Measurements from ENCODE around the gene GIGYF2.

The GIGYF2 gene

DNA sequence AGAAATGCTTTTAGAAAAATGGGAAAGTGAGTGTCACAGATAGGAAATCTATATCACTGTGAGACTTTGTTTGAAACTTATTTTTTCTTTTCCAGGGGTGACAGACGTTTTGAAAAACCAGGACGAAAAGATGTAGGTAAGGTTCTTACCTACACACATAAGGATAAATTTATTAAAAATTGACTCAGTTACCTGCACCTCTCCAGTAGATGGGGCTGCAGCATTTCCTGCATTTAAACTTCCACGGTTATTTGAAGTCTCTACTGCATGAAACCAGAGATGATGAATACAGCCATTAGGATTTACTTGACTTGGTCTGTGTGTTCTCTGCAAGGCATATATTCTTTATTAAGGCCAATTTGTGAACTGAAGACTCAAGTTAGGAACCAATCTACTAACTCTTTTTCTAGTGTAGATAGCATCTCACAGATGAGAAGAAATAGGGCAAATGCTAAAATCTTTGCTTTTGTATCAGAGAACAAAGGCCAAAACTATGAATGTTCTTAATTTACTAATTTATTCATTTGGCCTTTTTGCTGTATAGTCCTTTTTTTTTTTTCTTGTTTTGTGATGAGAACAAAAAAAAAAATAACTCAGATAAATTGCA is 64.3 kb downstream of the GIGYF2 start:
- DNase-seq, result peak; percentile 61

DNA sequence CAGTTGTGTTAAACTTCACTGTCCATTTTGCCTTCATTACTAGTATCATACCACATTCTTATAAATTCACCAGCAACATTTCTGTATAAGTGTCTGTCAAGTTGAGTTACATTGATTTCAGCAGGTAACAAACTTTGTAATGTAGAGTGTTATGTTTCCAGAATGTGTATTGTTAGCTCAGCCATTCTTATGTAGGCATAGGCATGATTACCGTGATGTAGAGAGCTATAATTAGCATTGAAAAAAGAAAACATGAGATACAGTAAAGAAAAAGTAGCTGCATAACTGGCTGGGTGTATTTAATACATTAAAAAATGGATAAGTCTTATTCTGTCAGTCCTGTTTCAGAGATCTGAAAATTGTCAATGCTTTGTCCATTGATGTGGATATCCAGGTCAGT is 70.7 kb downstream of the GIGYF2 start:
- DNase-seq, result no peak

DNA sequence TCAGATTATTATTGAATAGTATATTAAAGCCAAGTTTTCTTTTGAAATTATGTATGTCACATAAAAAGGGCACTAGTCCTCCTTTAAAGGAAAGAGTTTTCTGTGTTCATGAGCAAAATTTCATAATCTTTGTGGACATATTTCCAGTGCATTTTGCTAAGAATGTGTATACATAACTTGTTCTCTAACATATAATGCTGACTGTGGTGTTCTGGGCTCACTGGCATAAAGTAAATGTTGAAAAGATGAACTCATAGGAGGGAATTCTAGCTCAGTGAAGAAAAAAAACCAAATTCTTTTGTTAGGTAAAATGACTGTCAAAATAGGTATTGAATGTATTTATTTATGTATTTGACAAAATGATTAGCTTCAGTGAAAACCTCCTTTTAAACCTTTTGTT is 73.1 kb downstream of the GIGYF2 start:
- DNase-seq, result no peak

DNA sequence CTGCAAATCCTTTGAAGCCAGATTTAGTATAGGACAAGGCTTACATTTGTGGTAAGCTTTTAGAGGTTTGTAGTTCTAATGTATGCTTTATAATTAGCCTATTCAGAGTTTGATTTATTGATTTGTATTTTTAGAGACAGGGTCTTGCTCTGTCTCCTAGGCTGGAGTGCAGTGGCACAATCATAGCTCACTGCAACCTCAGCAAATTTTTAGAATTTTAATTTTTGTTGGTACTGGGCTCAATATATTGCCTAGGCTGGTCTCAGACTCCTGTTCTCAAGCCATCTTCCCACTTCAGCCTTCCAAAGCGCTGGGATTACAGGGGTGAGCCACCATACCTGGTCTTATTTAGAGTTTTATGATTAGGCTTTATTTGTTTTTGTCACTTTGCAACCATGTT is 74.7 kb downstream of the GIGYF2 start:
- no peak for DNase-seq

DNA sequence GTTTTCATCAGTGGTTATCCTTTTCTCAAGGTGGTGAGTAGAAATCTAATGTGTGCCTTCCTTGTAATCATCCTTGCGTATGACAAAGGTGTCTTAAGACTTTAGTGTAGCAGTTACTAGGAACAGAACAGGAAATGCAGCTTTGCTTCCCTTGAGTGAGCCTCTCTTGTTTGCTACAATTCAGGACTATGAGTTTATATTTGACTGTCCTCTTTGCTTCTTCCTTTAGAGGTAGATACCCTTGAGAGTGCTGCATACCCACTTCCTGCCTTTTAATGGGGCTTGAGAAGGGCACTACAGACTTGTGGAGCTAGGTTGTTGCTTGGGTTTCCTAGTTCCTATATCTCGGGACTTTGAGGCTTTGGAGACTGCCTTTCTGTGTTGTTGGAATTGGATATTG is 75.4 kb downstream of the GIGYF2 start:
- DNase-seq, result no peak

DNA sequence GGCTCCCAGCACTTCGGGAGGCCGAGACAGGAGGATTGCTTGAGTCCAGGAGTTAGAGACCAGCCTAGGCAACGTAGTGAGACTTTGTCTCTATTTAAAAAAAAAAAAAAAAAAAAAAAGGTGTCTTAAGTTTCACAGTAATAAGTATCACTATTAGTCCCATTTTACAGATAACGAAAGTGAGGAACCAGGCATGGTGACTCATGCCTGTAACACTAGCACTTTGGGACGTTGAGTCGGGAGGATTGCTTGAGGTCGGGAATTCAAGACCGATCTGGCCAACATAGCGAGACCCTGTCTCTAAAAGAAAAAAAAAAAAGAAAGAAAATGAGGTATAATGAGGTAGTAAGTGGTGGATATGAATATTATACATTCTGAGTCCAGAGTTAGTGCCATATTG is 76.7 kb downstream of the GIGYF2 start:
- no peak for DNase-seq

DNA sequence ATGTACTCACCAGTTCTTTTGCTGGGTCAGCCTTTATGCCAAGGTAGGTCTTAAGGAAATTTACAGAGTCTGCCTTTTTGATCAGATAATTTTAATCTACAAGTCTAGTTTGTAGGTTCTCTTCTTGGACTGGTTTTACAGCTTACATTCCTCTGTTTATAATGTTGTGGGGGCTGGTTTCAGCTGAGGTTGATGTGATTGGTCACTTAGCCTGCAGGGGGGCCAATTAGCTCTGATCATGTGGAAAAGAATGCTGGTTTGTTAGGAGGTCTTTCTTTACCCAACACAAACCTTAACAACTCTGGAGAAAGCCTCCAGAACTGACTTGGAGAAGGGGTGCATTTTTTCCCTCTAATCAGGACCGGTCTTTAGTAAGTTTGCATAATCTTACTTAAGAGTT is 79.3 kb downstream of the GIGYF2 start, which contains the start of gene KCNJ13:
KCNJ13 (minus strand) TSS at position 131 of the 400 bp plus-strand sequence. CDS start 5,203 bp downstream, outside the sequence.
- DNase-seq, result no peak

DNA sequence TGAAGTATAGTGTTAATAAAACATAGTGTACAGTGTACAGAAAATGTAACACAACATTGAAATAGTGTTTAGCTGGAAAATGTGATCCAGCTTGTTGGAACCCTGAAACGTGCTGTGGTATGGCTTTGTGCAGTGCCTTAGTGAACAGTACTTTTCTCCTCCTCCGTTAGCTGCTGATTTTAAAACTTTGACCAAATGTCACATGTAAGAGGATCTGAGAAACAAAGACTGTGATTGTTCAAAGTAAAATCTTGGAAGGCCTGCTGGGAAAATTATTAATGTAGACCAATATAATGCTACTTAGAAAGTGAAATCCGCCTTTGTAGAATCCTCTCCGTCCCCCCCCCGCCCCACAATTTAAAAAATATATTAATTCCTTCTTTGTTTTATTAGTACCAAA is 80.1 kb downstream of the GIGYF2 start:
- no peak for DNase-seq

DNA sequence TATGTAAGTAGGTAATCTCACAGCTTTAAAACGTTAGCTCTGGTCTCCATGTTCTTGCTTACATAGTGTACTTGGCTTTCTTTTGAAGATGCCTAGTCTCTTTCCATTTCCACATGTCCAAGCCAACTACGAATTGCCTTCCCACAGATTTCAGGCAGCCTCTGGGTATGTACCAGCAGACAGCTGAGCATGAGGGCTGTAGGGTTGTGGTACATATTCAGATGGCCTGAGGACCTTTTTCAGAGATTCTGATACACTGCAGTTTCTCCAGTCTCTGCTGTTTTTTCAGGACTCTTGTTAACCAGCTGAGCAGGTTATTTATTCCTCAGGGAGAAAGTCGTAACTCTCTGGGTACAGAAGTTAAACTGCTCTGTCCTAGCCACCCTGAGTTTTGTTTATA is 82.3 kb downstream of the GIGYF2 start:
- DNase-seq, result no peak

DNA sequence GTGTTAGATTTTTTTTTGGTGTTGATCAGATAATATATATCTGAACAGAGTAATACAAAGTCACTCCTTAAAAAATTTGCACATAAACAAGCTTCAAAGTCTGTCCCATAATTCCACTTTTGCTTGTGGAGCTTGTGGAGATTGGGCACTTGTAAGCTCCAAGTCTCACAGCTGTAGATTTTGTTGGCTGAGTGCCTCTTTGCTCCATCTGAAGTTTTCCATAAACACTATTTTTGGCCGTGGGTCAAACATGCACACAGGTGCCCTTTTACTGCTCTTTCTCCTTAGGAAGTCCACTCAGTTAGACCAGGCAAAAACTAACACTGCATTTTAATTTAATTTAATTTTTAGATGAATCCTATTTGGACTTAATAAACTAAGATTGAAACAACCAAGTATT is 82.8 kb downstream of the GIGYF2 start:
- no peak for DNase-seq

DNA sequence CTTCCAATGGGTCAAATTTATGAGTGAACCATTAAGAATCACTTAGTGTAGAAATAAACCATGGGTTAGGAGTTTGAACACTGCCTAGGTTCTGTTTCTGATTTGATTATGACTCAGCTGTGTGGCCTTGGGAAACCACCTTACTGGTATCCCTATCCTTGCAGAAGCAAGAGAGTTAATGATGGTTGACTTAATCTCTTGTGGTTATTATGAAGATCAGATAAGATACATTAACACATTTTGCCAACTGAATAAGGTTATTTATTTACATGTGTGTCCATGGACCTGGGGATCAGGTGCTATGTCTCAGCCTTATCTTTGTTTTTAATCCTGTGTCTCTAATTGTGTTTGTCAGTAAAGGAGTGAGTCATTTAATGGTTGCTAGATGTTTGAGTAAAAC is 84.6 kb downstream of the GIGYF2 start:
- peak; percentile 58 for DNase-seq

DNA sequence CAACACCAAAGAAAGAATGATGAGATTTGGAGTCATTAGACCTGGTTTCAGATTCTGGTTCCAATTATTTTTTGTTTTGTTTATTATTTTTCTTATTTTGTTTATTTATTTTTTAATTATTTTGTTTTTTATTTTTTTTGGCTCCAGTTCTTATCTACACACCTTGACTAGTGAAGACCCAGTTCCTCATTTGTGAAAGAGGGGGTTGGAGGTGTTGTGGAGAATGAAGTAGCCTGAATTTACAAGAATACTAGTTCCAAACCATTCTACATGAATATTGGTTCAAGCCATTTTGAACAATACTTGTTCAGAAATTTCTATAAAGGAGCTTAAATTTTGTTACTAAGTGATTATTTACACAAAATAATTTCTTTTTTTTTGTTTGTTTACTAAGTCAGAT is 86.1 kb downstream of the GIGYF2 start:
- DNase-seq, result no peak

DNA sequence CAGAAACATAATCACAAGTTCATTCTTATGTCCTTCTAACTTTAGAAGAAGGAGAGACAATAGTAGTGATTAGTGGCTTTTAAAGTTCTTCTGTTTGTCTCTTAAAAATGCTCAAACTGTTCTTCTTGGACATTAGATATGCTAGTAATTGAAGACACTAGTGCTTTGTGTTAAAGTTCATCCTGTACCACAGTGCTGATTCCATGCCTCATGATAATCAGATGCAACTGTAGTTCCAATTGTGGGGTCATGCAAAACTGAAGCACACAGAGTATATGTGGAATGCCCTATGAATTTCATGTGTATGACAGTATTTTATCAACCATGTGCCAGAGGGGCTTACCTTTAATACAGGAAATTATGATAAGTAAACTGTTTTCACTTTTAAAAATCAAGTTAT is 90.7 kb downstream of the GIGYF2 start:
- no peak for DNase-seq

DNA sequence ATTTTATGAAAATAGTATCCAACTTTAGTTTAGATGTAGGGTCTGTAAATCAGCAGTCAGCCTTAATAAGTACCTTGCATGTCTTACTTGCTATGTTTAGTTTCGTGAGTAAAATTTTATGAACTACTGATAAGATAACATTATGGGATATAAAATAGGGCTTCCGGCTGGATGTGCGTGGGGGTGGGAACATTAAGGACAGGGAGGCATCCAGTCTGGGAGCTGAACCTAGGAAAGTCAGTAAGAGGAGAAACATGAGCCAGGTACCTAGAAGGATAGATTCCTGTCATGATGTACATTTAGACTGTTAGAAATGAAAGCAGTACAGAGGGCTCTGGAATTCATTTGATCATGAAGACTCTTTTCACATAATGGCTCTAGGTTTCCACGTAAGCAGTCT is 92.0 kb downstream of the GIGYF2 start:
- no peak for DNase-seq

DNA sequence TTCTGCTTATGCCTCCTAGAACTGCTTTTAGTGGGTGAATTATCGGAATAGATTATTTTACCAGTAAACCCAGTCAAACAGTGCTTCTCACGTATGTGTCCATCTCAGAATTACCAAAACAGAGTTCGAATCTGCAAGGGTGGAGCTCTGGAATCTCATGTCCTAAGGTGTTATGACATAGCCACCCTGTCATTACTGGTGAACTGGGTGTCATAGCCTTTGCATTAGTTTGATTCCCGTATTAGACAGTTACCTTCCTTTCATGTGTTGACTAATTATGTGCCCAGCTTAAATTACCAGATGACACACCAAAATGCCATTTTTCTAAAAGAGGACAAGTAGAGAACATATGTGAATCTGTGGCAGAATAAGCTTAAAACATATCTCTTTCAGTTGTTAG is 94.4 kb downstream of the GIGYF2 start:
- DNase-seq, result no peak

DNA sequence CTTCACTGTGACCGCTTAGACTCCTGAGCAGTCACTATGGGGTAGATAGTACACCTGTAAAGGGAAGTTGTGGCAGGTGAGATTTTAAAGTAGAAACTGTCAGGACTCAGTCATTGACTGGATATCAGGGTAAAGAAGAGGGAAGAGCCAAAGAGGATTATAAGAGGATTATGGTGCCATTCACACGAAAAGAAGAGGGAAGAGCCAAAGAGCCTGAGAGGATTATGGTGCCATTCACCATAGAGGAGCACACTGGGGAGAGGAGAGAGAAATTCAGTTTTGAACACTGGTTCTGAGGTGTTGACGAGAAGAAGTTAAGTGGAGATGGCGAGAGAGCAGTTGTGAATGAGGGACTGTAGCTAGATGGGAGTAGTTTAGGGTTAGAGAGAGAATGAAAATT is 96.1 kb downstream of the GIGYF2 start:
- no peak for DNase-seq

DNA sequence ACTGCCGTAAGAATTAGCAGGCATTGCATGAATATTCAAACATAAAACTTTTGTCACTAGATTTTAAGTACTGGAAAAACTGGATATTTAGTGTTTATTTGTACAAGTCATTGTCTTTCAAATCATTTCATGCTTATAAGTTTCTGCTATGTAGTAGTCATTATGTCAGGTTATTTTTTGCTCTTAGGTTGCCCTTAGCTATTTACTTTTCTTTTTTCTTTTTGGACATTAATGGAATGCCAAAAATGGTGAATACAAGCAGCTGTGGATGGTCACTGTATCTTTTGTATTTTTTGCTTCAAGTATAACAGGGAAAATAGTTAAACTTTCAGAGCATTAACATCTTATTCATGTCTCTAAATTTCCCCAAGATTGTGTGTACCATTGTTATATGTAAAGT is 97.8 kb downstream of the GIGYF2 start:
- no peak for DNase-seq

DNA sequence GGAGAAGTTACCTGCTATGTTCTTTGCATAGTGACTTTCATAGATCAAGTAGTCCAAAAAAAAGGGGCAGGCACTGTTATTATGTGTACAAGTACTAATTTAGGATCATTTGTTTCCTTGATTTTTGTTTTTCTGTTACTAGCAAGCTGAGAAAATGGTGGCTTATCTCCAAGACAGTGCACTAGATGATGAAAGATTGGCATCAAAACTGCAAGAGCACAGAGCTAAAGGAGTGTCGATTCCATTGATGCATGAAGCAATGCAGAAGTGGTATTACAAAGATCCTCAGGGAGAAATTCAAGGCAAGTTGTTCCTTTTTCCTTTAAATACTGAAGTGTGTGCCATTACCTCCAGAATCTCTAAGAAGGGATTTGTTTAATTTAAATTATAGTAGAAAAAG is 98.8 kb downstream of the GIGYF2 start:
- DNase-seq, result no peak

DNA sequence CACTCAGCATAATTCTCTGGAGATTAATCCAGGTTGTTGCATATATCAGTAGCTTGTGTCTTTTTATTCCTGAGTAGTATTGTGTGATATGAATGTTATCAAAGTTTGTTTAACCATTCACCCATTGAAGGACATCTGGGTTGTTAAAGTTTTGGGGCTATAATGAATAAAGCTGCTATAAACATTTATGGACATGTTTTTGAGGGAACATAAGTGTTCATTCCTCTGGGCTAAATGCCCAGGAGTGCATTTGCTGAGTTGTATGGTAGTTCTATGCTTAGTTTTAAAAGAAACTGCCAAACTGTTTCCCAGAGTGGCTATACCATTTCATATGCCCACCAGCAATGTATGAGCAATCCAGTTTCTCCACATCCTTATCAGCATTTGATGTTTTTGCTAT is 101.1 kb downstream of the GIGYF2 start:
- DNase-seq, result no peak

DNA sequence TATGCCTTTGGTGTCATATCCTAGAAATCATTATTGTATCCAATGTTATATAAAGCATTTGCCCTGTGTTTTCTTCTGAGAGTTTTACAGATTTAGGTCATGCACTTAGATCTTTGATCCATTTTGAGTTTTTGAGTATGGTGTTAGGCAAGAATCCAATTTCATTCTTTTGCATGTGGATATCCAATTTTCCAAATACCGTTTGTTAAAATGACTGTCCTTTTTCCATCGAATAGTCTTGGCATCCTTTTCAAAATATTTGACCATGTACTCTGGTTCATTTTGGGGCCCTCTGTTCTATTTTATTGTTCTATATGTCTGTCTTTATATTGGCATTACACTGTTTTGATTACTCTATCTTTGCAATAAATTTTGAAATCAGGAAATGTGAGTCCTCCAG is 103.0 kb downstream of the GIGYF2 start:
- no peak for DNase-seq

DNA sequence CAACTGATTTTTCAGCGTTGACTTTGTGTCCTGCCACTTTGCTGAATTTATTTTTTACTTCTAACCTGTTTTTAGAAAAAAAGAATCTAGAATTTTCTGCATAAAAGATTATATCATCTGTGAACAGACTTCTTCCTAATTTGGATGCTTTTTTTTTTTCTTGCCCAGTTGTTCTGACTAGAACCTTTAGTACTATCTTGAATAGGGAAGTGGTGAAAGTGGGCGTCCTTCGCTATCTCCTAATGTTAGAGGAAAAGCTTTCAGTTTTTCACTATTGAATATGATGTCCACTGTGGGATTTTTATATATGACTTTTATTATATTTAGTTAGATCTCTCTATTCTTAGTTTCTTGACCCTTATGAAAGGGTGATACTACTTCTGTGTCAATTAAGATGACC is 105.0 kb downstream of the GIGYF2 start:
- DNase-seq, result peak; percentile 44

DNA sequence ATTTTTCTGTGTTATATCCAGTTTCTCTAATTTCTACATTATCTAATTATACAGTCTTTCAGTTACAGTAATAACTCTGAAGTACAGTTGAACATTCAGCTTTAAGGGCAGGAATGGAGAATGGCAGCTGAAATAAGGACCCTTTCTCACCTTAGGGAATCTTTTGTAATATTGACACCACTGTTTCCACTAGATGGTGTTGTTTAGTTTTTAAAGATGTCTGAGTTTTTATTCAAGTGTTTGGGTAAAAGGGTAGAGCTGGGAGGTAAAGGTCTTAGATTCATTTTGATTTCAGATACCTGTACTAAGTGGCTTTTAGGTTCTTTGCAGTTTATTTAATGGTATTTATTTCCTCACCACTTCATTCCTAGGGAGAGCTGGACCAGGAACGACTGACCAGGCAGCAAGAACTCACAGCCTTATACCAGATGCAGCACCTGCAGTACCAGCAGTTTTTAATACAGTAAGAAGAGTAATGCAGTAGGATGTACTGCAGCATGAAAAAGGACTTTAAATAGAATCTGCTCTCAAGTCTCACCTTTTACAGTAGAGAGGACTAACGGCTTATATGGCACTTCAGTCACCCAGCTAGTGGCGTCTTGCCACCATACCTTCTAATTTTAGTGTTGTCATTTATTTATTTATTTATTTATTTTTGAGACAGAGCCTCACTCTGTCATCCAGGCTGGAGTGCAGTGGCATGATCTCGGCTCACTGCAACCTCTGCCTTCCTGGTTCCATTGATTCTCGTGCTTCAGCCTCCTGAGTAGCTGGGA is 112.4 kb downstream of the GIGYF2 start:
- DNase-seq, result no peak

DNA sequence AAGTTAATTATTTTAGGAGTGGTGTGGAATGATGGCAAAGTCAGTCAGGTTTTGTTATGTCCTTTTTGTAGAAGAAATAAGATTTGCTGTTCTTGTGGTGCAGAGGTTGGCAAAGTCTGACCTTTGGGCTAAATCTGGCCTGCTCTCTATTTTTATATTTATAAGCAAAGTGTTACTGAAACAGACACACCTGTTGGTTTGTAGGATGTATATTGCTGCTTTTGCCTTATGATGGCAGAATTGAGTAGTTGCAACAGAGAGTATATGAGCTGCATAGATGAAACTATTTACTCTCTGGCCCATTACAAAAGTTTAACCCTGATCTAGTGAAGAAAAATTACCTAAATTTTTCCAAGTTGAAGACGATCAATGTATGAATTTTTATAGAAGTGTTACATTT is 113.3 kb downstream of the GIGYF2 start:
- DNase-seq, result no peak

DNA sequence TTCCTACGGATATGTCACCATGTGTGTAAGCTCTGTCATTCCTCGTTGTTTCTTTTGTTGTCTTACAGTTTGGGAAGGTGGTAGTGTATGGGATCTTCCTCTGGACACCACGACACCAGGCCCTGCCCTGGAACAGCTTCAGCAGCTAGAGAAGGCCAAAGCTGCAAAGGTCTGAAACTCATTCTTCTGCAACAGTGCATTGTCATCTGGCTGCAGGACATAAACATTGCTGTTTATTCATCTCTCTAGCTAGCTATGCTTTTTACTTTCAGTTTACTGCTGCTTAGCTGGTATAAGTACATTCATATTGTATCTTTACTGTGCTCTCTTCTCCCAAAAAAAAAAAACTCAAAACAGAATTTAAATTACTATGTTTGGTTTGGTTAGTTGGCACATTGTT is 118.4 kb downstream of the GIGYF2 start:
- no peak for DNase-seq

DNA sequence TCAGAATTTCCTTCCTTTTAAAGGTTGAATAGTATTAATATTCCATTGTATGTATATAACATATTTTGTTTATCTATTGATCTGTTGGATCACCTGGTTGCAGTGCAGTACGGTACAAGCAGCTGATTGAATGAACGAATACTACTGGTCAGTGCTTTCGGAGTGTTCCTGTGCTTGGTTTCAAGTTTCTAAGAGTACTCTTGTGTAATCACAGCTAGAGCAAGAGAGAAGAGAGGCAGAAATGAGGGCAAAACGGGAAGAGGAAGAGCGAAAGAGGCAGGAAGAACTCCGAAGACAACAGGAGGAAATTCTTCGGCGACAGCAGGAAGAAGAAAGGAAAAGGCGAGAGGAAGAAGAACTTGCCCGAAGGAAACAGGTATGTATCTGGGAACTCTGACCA is 119.5 kb downstream of the GIGYF2 start:
- DNase-seq, result no peak

All from hematopoietic multipotent progenitor cell treated with erythropoietin and hydrocortisone succinate and interleukin-3 and kit ligand, for 6 days (in vitro differentiated cells).